ENCODE measurements around the gene CCDC69.

DNA sequence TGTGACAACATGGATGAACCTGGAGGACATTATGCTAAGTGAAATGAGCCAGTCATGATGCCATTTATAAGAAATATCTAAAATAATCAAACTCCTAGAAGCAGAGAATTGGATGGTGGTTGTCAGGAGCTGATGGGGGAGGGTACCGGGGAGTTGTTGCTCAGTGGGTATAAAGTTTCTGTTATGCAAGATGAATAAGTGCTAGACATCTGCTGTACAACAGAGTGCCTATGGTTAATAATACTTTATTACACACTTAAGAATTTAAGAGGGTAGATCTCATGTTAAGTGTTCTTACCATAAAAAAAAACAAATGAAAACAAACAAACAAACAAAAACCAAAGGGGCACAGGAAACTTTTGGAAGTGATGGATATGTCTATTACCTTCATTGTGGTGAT is 13.0 kb upstream of the CCDC69 start:
- TF ChIP-seq, protein P1, sequence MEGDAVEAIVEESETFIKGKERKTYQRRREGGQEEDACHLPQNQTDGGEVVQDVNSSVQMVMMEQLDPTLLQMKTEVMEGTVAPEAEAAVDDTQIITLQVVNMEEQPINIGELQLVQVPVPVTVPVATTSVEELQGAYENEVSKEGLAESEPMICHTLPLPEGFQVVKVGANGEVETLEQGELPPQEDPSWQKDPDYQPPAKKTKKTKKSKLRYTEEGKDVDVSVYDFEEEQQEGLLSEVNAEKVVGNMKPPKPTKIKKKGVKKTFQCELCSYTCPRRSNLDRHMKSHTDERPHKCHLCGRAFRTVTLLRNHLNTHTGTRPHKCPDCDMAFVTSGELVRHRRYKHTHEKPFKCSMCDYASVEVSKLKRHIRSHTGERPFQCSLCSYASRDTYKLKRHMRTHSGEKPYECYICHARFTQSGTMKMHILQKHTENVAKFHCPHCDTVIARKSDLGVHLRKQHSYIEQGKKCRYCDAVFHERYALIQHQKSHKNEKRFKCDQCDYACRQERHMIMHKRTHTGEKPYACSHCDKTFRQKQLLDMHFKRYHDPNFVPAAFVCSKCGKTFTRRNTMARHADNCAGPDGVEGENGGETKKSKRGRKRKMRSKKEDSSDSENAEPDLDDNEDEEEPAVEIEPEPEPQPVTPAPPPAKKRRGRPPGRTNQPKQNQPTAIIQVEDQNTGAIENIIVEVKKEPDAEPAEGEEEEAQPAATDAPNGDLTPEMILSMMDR (IDR thresholded peaks at IDR 0.05), result no peak
- TF ChIP-seq POLR2A (IDR thresholded peaks at IDR 0.05), result no peak
